A549 (cell line): ENCODE data around the gene KRT32.

Source experiments
- CEBPB ChIP-seq, 2 experiments: fragments of >200 bp in 1 of 2; sonication (Bioruptor Twin) in 1 of 2; formaldehyde crosslinking in 1 of 2; IDR thresholded peaks; 2 replicates each; pipeline ENCODE4 v1.6.1; 2012 to 2016
- CTCF ChIP-seq: fragments of >200 bp; sonication (Bioruptor Twin); formaldehyde crosslinking; IDR thresholded peaks from 3 replicates; pipeline ENCODE4 v1.5.1; 2016
- HMGXB4 ChIP-seq: fragments of 250-450 bp; sonication (Bioruptor Pico); IDR thresholded peaks from 2 replicates; pipeline ENCODE4 v1.5.0; 2021; ENCODE audit warnings: mild to moderate bottlenecking, moderate library complexity, borderline replicate concordance
- HOXB5 ChIP-seq: fragments of 250-450 bp; sonication (Bioruptor Pico); IDR thresholded peaks from 2 replicates; pipeline ENCODE4 v1.5.0; 2020; ENCODE audit warnings: mild to moderate bottlenecking, moderate library complexity
- JUN ChIP-seq, 2 experiments: fragments of >200 bp; sonication (Bioruptor Twin); formaldehyde crosslinking; IDR thresholded peaks; 2 replicates in 1 of 2; 3 replicates in 1 of 2; pipeline ENCODE4 v1.6.1; 2016 to 2017
- PHF8 ChIP-seq: fragments of 200-600 bp; sonication (generic); IDR thresholded peaks from 2 replicates; pipeline ENCODE4 v1.6.1; 2016; ENCODE audit warnings: low read depth, mild to moderate bottlenecking, antibody characterized with exemption, moderate library complexity, borderline replicate concordance
- POLR2A ChIP-seq: IDR thresholded peaks from 2 replicates; pipeline ENCODE4 v1.6.1; 2012; ENCODE audit warnings: mild to moderate bottlenecking, low read length
- RAD21 ChIP-seq, 2 experiments: fragments of >200 bp in 1 of 2; sonication (Bioruptor Twin) in 1 of 2; formaldehyde crosslinking in 1 of 2; IDR thresholded peaks in 1 of 2; conservative IDR thresholded peaks in 1 of 2; 2 replicates in 1 of 2; 3 replicates in 1 of 2; pipeline ENCODE4 v1.6.1; 2012 to 2018; ENCODE audit warnings: inconsistent platforms in 1 of 2
- USF2 ChIP-seq: fragments of 450-650 bp; IDR thresholded peaks from 2 replicates; pipeline ENCODE4 v1.6.1; 2014; ENCODE audit warnings: antibody characterized with exemption

- TF ChIP-seq HMGXB4 (no peak), CTCF (no peak), JUN (IDR thresholded peaks at IDR 0.05) (no peak), PHF8 (no peak), POLR2A (no peak), CEBPB (IDR thresholded peaks at IDR 0.05) (no peak), RAD21 (conservative IDR thresholded peaks at IDR 0.05 in 1 of 2, IDR thresholded peaks at IDR 0.05 in 1 of 2) (no peak), HOXB5 (CRISPR knock-in tag) (no peak), USF2 (no peak)
Measured at GRCh38 chr17:41466988-41467387, at the start of gene KRT32.
